OCI-LY3 (cell line): ENCODE measurements around the gene EPHA3.

Source experiments
- H2AFZ ChIP-seq: fragments of 200-600, 300-600 bp; shearing (Covaris generic); 2 replicates; pipeline ENCODE4 v1.6.0; 2014; ENCODE audit warnings: antibody characterized with exemption, low read depth, low read length
- H3K27ac ChIP-seq: fragments of 200-600, 300-600 bp; sonication (generic); 2 replicates; pipeline ENCODE4 v1.5.1; 2014; ENCODE audit warnings: mild to moderate bottlenecking, low read length, moderate library complexity, mixed read lengths
- H3K27me3 ChIP-seq: fragments of 200-600, 300-600 bp; sonication (generic); 2 replicates; pipeline ENCODE4 v1.6.1; 2014; ENCODE audit warnings: low read depth, low read length, mixed read lengths
- H3K36me3 ChIP-seq: fragments of 200-600, 300-600 bp; sonication (generic); replicated peaks from 2 replicates; pipeline ENCODE3; 2014; ENCODE audit warnings: low read depth, low read length, mixed read lengths
- H3K4me1 ChIP-seq: fragments of 300-600, 200-600 bp; sonication (generic); 2 replicates; pipeline ENCODE4 v1.6.1; 2014; ENCODE audit warnings: low read length, mixed read lengths
- H3K4me2 ChIP-seq: fragments of 200-600, 300-600 bp; sonication (generic); 2 replicates; pipeline ENCODE4 v1.6.1; 2014; ENCODE audit warnings: low read length, mixed read lengths
- H3K4me3 ChIP-seq: fragments of 300-600, 200-600 bp; sonication (generic); 2 replicates; pipeline ENCODE4 v1.5.1; 2014; ENCODE audit warnings: antibody characterized with exemption, mild to moderate bottlenecking, low read length, moderate library complexity
- H3K79me2 ChIP-seq: fragments of 300-600, 200-600 bp; shearing (Covaris generic); 2 replicates; pipeline ENCODE4 v1.6.1; 2014; ENCODE audit warnings: mild to moderate bottlenecking, low read length, mixed read lengths
- H3K9ac ChIP-seq: fragments of 300-600, 200-600 bp; shearing (Covaris generic); 2 replicates; pipeline ENCODE4 v1.6.0; 2014; ENCODE audit warnings: mild to moderate bottlenecking, low read length, moderate library complexity
- H3K9me3 ChIP-seq: fragments of 200-600, 300-600 bp; shearing (Covaris generic); 2 replicates; pipeline ENCODE4 v1.6.1; 2014; ENCODE audit warnings: low read length, mixed read lengths; ENCODE audit not compliant: insufficient read depth
- H4K20me1 ChIP-seq: fragments of 200-600, 300-600 bp; sonication (generic); 2 replicates; pipeline ENCODE4 v1.6.1; 2016; ENCODE audit warnings: low read length, mixed read lengths; ENCODE audit not compliant: insufficient read depth
- EZH2phosphoT487 ChIP-seq: fragments of 200-600 bp; shearing (Covaris generic); IDR thresholded peaks from 2 replicates; pipeline ENCODE4 v1.6.1; 2018; ENCODE audit warnings: antibody characterized with exemption, mixed run types, low read depth
- TF ChIP-seq, protein P1 (sequence below): fragments of 200-600, 300-600 bp; sonication (generic); IDR thresholded peaks from 2 replicates; pipeline ENCODE4 v1.5.1; 2014; ENCODE audit warnings: antibody characterized with exemption, low read length, low read depth

Gene EPHA3

DNA sequence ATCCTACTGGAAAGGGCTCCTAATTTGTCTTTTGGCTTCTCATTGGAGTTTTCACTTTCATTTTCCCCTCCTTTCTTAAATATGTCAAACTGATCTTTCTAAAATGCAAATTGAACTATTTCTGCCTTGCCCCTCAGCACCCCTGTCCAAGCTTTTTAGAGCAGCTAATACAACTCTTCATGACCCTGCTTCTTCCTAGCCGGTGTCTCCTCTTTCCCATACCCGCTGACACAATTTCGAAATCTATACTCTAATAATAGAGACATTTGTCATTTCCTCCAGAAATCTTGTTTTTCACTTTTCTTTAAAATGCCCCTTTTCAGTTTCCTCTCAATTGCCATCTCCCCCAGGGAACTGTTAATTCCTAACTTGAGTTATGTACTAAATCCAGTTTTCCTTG is 2.9 kb upstream of the EPHA3 start:
- H3K9ac ChIP-seq = no peak overlapping the region
- no peaks in the 10 kb centered on the region for H3K27me3 ChIP-seq
- H3K4me3 ChIP-seq = no peak overlapping the region
- H3K79me2 ChIP-seq = no peaks in the 10 kb centered on the region
- no peaks in the 10 kb centered on the region for H4K20me1 ChIP-seq
- TF ChIP-seq, protein P1, sequence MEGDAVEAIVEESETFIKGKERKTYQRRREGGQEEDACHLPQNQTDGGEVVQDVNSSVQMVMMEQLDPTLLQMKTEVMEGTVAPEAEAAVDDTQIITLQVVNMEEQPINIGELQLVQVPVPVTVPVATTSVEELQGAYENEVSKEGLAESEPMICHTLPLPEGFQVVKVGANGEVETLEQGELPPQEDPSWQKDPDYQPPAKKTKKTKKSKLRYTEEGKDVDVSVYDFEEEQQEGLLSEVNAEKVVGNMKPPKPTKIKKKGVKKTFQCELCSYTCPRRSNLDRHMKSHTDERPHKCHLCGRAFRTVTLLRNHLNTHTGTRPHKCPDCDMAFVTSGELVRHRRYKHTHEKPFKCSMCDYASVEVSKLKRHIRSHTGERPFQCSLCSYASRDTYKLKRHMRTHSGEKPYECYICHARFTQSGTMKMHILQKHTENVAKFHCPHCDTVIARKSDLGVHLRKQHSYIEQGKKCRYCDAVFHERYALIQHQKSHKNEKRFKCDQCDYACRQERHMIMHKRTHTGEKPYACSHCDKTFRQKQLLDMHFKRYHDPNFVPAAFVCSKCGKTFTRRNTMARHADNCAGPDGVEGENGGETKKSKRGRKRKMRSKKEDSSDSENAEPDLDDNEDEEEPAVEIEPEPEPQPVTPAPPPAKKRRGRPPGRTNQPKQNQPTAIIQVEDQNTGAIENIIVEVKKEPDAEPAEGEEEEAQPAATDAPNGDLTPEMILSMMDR = no peak
- TF ChIP-seq EZH2phosphoT487 = no peak
- no peaks in the 10 kb centered on the region for H3K9me3 ChIP-seq
- peak overlapping the region; percentile 66 for H2AFZ ChIP-seq
- no peaks in the 10 kb centered on the region for H3K36me3 ChIP-seq
- peaks cover 3% of the 10 kb centered on the region; the same call in 1 of the 2 replicates for H3K4me1 ChIP-seq
- peak overlapping the region; percentile 19 for H3K4me2 ChIP-seq
- H3K27ac ChIP-seq = no peak overlapping the region

DNA sequence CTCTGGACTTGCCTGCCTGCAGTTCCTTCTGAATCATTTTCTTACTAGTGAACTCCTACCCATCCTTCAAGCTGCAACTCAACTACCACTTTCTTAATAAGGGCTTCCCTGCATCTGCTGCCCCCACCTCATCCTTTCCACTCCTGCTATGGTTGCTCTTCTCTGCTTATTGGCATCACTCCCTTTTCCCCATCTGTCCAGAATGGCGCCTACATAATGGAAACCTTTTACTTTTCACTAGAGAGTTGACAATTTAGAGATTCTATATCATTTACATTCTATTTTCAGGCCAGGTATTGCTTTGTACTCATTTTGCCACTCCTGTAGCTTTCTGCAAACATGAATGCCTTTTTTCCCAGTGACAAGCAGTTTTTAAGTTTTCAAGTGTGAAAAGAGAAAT is 1.9 kb upstream of the EPHA3 start:
- no peak overlapping the region for H3K4me3 ChIP-seq
- TF ChIP-seq, protein P1 = no peak
- no peak for TF ChIP-seq EZH2phosphoT487
- H3K36me3 ChIP-seq = no peaks in the 10 kb centered on the region
- no peak overlapping the region for H3K4me2 ChIP-seq
- peaks cover 3% of the 10 kb centered on the region; the same call in 1 of the 2 replicates for H3K4me1 ChIP-seq
- H2AFZ ChIP-seq = no peak overlapping the region
- H3K79me2 ChIP-seq = no peaks in the 10 kb centered on the region
- no peaks in the 10 kb centered on the region for H3K9me3 ChIP-seq
- H3K27ac ChIP-seq = no peak overlapping the region
- H3K27me3 ChIP-seq = no peaks in the 10 kb centered on the region
- no peaks in the 10 kb centered on the region for H4K20me1 ChIP-seq
- H3K9ac ChIP-seq = no peak overlapping the region

DNA sequence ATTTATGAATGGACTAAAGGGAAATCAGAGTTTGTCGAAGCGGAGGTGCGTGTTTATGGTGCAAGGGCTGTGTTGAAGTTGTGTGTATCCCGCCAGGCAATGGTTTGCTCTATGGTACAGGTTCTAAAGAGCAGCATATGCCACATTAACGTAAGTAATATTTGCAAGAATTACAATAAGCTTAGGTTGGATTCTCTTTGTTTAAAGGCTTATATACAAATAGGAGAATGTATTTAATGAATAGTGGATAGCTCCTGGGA is 800 bp downstream of the EPHA3 start:
- H3K4me2 ChIP-seq = no peak overlapping the region
- no peak overlapping the region for H3K9ac ChIP-seq
- TF ChIP-seq, protein P1 = no peak
- no peak for TF ChIP-seq EZH2phosphoT487
- H3K4me3 ChIP-seq = no peak overlapping the region
- no peak overlapping the region for H3K27ac ChIP-seq
- H3K27me3 ChIP-seq = no peaks in the 10 kb centered on the region
- H3K79me2 ChIP-seq = no peaks in the 10 kb centered on the region
- H3K9me3 ChIP-seq = no peaks in the 10 kb centered on the region
- H4K20me1 ChIP-seq = no peaks in the 10 kb centered on the region
- H3K4me1 ChIP-seq = peaks cover 3% of the 10 kb centered on the region; the same call in 1 of the 2 replicates
- H3K36me3 ChIP-seq = no peaks in the 10 kb centered on the region
- H2AFZ ChIP-seq = no peak overlapping the region

DNA sequence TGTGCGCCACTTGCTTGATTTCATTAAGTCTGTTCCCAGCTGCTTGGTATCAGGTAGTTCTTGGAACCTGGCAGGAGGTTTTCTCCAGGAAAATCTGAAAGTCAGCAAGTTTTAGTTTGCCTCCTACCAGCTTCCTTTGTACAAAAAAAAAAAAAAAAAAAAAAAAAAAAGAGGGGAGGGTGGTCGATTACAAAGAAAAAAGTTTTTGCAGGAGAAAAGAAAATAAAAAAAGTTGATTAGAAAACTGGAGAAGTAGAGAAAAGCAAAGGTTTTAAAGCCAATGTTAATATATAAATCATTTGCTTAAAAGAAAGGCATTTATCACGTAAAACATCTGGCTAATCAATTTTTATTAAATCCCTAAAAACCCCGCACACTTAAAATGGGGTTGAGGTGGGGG is 5.9 kb downstream of the EPHA3 start:
- H3K4me2 ChIP-seq = no peak overlapping the region
- no peak overlapping the region for H3K4me3 ChIP-seq

More for the DNA sequence above, 5.9 kb downstream of the EPHA3 start:
- H3K4me1 ChIP-seq = no peaks in the 10 kb centered on the region
- H2AFZ ChIP-seq = no peak overlapping the region
- H3K27ac ChIP-seq = no peak overlapping the region
- no peaks in the 10 kb centered on the region for H3K9me3 ChIP-seq
- TF ChIP-seq EZH2phosphoT487 = no peak
- TF ChIP-seq, protein P1 = no peak
- no peak overlapping the region for H3K9ac ChIP-seq
- H3K79me2 ChIP-seq = no peaks in the 10 kb centered on the region
- no peaks in the 10 kb centered on the region for H3K27me3 ChIP-seq
- no peaks in the 10 kb centered on the region for H4K20me1 ChIP-seq
- H3K36me3 ChIP-seq = no peaks in the 10 kb centered on the region
